Common myeloid progenitor, CD34-positive (primary cell): ENCODE measurements around the gene MBD3L3.
"Not testable (repeated sequence)": the region's sequence is repeated elsewhere in the genome, so short reads cannot be mapped to it uniquely, and the experiment has no call there.

Experiments used
- CTCF ChIA-PET: fragments of 350-600 bp; sonication (Branson Sonifier 250); formaldehyde crosslinking; loops from one replicate; lab custom pipeline; 2021; ENCODE audit warnings: antibody characterized with exemption; lab: Charles Lee
- POLR2A ChIA-PET: fragments of 350-600 bp; sonication (Branson Sonifier 250); formaldehyde crosslinking; loops from one replicate; lab custom pipeline; 2021; ENCODE audit warnings: antibody characterized with exemption; lab: Charles Lee
- DNase-seq, 3 donors: peaks; one replicate each; pipeline versions ENCODE4 v3.0.0 to v3.0.0-alpha.2; 2013
- H3K27ac ChIP-seq, 2 experiments: 1 replicate in 1 of 2; 2 replicates in 1 of 2; pipeline ENCODE4 v1.7.0; 2013; ENCODE audit warnings: inconsistent platforms in 2 of 2, low read length in 2 of 2, mild to moderate bottlenecking in 2 of 2, low read depth in 1 of 2, moderate library complexity in 1 of 2; ENCODE audit not compliant: severe bottlenecking in 2 of 2, insufficient read depth in 1 of 2, poor library complexity in 1 of 2
- H3K27me3 ChIP-seq, 5 experiments: replicated peaks in 2 of 5; 1 replicate in 3 of 5; 2 replicates in 2 of 5; pipeline versions ENCODE4 v1.6.1 to v1.7.0; 2013; ENCODE audit warnings: low read length in 4 of 5, mild to moderate bottlenecking in 2 of 5, moderate library complexity in 2 of 5, inconsistent platforms in 1 of 5; ENCODE audit not compliant: insufficient read depth in 5 of 5, control insufficient read depth in 4 of 5
- H3K36me3 ChIP-seq, 4 experiments: 1 replicate in 2 of 4; 2 replicates in 2 of 4; pipeline versions ENCODE4 v1.6.1 to v1.7.0; 2013; ENCODE audit warnings: low read length in 3 of 4, control low read depth in 1 of 4, mild to moderate bottlenecking in 1 of 4; ENCODE audit not compliant: control insufficient read depth in 4 of 4, insufficient read depth in 4 of 4
- H3K4me1 ChIP-seq, 4 experiments: 1 replicate in 3 of 4; 2 replicates in 1 of 4; pipeline versions ENCODE4 v1.6.1 to v1.7.1; 2013; ENCODE audit warnings: low read length in 3 of 4, mild to moderate bottlenecking in 3 of 4, control low read depth in 1 of 4, inconsistent platforms in 1 of 4, moderate library complexity in 1 of 4; ENCODE audit not compliant: control insufficient read depth in 4 of 4, insufficient read depth in 4 of 4; ENCODE audit errors: control extremely low read depth in 1 of 4
- H3K4me3 ChIP-seq, 7 experiments: 1 replicate in 4 of 7; 2 replicates in 3 of 7; pipeline versions ENCODE4 v1.5.1 to v1.7.0; 2013; ENCODE audit warnings: mild to moderate bottlenecking in 7 of 7, low read length in 6 of 7, moderate library complexity in 6 of 7, inconsistent platforms in 2 of 7, low read depth in 2 of 7, control low read depth in 1 of 7; ENCODE audit not compliant: insufficient read depth in 4 of 7, control insufficient read depth in 1 of 7; ENCODE audit errors: extremely low read depth in 1 of 7
- H3K9me3 ChIP-seq, 5 experiments: 1 replicate in 4 of 5; 2 replicates in 1 of 5; pipeline versions ENCODE4 v1.6.1 to v1.7.1; 2013; ENCODE audit warnings: low read length in 4 of 5, mild to moderate bottlenecking in 2 of 5, inconsistent platforms in 1 of 5, low read depth in 1 of 5, moderate library complexity in 1 of 5; ENCODE audit not compliant: control insufficient read depth in 4 of 5, insufficient read depth in 2 of 5; ENCODE audit errors: control extremely low read depth in 1 of 5
- WGBS: methylation state at CpG from one replicate; pipeline ENCODE4 v1.1.5; 2013; ENCODE audit not compliant: insufficient coverage; 5-methylcytosine and 5-hydroxymethylcytosine counted together

Gene MBD3L3

DNA sequence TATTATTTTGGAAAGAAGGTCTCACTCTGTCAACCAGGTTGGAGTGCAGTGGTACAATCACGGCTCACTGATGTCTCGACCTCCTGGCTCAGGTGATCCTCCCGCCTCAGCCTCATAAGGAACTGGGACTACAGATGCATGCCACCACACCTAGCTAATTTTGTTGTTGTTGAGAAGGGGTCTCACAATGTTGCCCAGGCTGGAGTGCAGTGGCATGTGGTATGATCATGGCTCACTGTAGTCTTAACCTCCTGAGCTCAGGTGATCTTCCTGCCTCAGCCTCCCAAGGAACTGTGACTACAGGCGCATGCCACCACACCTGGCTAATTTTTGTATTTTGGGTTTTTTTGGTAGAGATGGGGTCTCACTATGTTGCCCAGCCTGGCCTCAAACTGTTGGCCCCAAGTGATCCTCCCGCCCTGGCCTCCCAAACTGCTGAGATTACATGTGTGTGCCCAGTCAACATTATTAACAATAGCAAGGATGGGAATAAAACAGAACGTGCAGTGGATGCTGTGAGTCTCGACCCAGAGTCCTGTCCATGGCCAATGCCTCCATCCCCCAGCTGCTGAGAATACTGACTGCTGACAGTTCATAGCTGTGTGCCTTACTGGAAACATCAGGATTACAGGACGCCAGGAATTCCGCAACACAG, 5.4 kb upstream of the MBD3L3 start:
- H3K4me1 ChIP-seq, result peaks cover 0 to 4% (median 0%) of the 10 kb centered on the region in 4 experiments
- peak in 2 of 3 donors; percentile 44 to 48 for DNase-seq
- H3K4me3 ChIP-seq, result no peak overlapping the region
- H3K36me3 ChIP-seq, result no peaks in the 10 kb centered on the region
- no peaks in the 10 kb centered on the region for H3K9me3 ChIP-seq
- H3K27ac ChIP-seq, result no peak overlapping the region
- POLR2A ChIA-PET, result no interaction called here
- 95% methylated on average over 6 of the region's 9 CpGs for WGBS
- CTCF ChIA-PET, result no interaction called here
- no peaks in the 10 kb centered on the region for H3K27me3 ChIP-seq

DNA sequence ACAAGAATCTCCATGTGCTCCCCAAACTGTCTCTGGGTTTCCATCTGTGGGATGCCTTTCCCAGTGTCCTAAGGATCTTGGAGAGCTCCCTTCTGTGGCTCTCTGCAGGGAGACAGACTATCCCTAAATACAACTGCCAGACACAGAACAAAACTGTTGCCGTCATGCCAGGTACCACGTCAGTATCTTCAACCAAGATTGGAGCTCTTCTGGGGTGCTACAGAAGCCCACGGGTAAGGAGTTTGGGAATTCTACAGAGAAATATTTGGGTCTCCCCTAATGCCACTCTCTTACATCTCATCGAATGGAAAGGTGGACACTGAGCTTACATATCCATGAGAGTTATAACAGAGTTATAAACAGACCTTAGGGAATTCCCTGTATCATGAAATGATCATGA, 4.9 kb upstream of the MBD3L3 start:
- WGBS, result 90% methylated on average over 2 of the region's 4 CpGs
- Histone ChIP-seq H3K36me3 (no peaks in the 10 kb centered on the region), H3K4me3 (no peak overlapping the region), H3K4me1 (no peaks in the 10 kb centered on the region), H3K27ac (no peak overlapping the region), H3K9me3 (no peaks in the 10 kb centered on the region), H3K27me3 (no peaks in the 10 kb centered on the region)
- POLR2A ChIA-PET, result no interaction called here
- CTCF ChIA-PET, result no interaction called here
- DNase-seq, result peak in 2 of 3 donors; percentile 40 to 55

GRCh38 chr19:7059977-7060376, 1.5 kb upstream of the MBD3L3 start:
- DNase-seq, H3K27me3 ChIP-seq, H3K9me3 ChIP-seq, H3K4me3 ChIP-seq, CTCF ChIA-PET, H3K36me3 ChIP-seq, H3K27ac ChIP-seq, POLR2A ChIA-PET, H3K4me1 ChIP-seq: not testable (repeated sequence)
- no CpG with 5 or more reads among the region's 2 CpGs for WGBS

DNA sequence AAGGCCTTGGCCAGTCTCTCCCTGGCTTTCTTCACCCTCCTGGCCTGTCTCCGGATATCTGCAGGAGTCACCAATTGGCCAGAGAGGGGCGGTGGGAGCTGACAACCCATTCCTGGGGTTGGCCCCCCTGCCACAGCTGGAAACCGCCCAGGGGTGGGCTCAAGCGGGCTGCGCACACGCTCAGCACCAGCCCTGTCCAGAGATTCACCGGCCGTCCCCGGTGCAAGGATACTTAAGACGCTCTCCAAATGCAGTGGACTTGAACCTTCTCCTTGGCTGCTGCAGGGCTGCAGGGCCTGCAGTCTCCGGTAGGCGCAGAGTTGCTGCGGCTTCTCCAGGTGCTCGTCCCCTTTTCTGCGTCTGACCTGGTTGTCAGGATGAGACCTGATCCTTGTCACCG, 2.1 kb downstream of the MBD3L3 start:
- H3K9me3 ChIP-seq, H3K27me3 ChIP-seq, H3K4me3 ChIP-seq, H3K4me1 ChIP-seq, H3K27ac ChIP-seq, H3K36me3 ChIP-seq, POLR2A ChIA-PET, CTCF ChIA-PET, DNase-seq: not testable (repeated sequence)
- WGBS, result 97% methylated on average over 6 of the region's 16 CpGs

DNA sequence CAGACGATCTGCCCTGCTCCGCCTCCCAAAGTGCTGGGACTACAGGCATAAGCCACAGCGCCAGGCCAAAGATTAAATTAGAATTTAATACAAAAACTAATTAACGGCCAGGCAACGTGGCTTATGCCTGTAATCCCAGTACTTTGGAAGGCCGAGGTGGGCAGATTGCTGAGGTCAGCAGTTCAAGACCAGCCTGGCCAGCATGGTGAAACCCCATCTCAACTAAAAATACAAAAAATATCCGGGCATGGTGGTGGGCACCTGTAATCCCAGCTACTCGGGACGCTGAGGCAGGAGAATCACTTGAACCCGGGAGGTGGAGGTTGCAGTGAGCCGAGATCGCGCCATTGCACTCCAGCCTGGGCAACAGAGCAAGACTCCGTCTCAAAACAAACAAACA, 2.8 kb downstream of the MBD3L3 start:
- DNase-seq, H3K9me3 ChIP-seq, POLR2A ChIA-PET, H3K27me3 ChIP-seq, H3K4me3 ChIP-seq, H3K27ac ChIP-seq, H3K36me3 ChIP-seq, CTCF ChIA-PET, H3K4me1 ChIP-seq: not testable (repeated sequence)
- 96% methylated on average over 3 of the region's 14 CpGs for WGBS

- H3K36me3 ChIP-seq, H3K9me3 ChIP-seq, H3K27ac ChIP-seq, H3K27me3 ChIP-seq, POLR2A ChIA-PET, H3K4me3 ChIP-seq, CTCF ChIA-PET, H3K4me1 ChIP-seq, DNase-seq: not testable (repeated sequence)
- WGBS, result 97% methylated on average over 4 of the region's 14 CpGs
These were observed 3.7 kb downstream of the MBD3L3 start for GRCh38 chr19:7054635-7055368.

- H3K36me3 ChIP-seq, POLR2A ChIA-PET, H3K4me3 ChIP-seq, H3K9me3 ChIP-seq, H3K4me1 ChIP-seq, H3K27me3 ChIP-seq, H3K27ac ChIP-seq, CTCF ChIA-PET: not testable (repeated sequence)
- peak in 1 of 3 donors; percentile 26 for DNase-seq
- WGBS, result no CpG with 5 or more reads among the region's 7 CpGs
These were observed 5.6 kb downstream of the MBD3L3 start for GRCh38 chr19:7052896-7053295.
